K562 (cell line): ENCODE measurements around the gene IGDCC3. TPM values are rescaled to one million over a fixed set of nuclear protein-coding genes. Genes with fewer than 3 reads are reported as not detected.

Experiments
- ARID4B ChIP-seq: sonication (generic); formaldehyde crosslinking; IDR thresholded peaks from 2 replicates; pipeline ENCODE4 v1.8.0; 2022; ENCODE audit warnings: mild to moderate bottlenecking, missing genetic modification reagents
- DEAF1 ChIP-seq: fragments of 450-650 bp; formaldehyde crosslinking; IDR thresholded peaks from 2 replicates; pipeline ENCODE4 v1.4.0; 2020; ENCODE audit warnings: mild to moderate bottlenecking, moderate library complexity
- E2F3 ChIP-seq: fragments of 250-450 bp; sonication (Bioruptor Pico); IDR thresholded peaks from 2 replicates; pipeline ENCODE4 v1.4.0; 2020; ENCODE audit warnings: mild to moderate bottlenecking
- HDAC1 ChIP-seq, 2 experiments: fragments of 450-650 bp; IDR thresholded peaks; 2 replicates each; pipeline ENCODE4 v1.6.1; 2016 to 2017; ENCODE audit warnings: inconsistent platforms in 1 of 2, mild to moderate bottlenecking in 1 of 2, moderate library complexity in 1 of 2
- KAT7 ChIP-seq: sonication (generic); formaldehyde crosslinking; IDR thresholded peaks from 2 replicates; pipeline ENCODE4 v1.8.0; 2022; ENCODE audit warnings: missing genetic modification reagents, mild to moderate bottlenecking, borderline replicate concordance
- MCM3 ChIP-seq: fragments of 450-650 bp; IDR thresholded peaks from 2 replicates; pipeline ENCODE4 v1.6.1; 2016
- MITF ChIP-seq: IDR thresholded peaks from 2 replicates; pipeline ENCODE4 v1.6.1; 2014; ENCODE audit warnings: antibody characterized with exemption
- NFRKB ChIP-seq: fragments of 450-650 bp; IDR thresholded peaks from 2 replicates; pipeline ENCODE4 v1.6.1; 2016; ENCODE audit warnings: low read depth
- RBBP5 ChIP-seq: fragments of 200-600 bp; sonication (generic); IDR thresholded peaks from 2 replicates; pipeline ENCODE4 v1.6.1; 2012; ENCODE audit warnings: borderline replicate concordance, mild to moderate bottlenecking, low read length, control low read depth, inconsistent platforms; ENCODE audit not compliant: insufficient read depth, poor library complexity, severe bottlenecking
- ZBTB26 ChIP-seq: fragments of 450-650 bp; formaldehyde crosslinking; IDR thresholded peaks from 2 replicates; pipeline ENCODE4 v1.4.0; 2022; ENCODE audit warnings: missing genetic modification characterization
- ZNF280A ChIP-seq: fragments of 450-650 bp; IDR thresholded peaks from 2 replicates; pipeline ENCODE4 v1.6.1; 2018; ENCODE audit warnings: mild to moderate bottlenecking, low read depth; ENCODE audit not compliant: partially characterized antibody
- ZNF76 ChIP-seq: fragments of 250-450 bp; sonication (Bioruptor Pico); IDR thresholded peaks from 2 replicates; pipeline ENCODE4 v1.4.0; 2020; ENCODE audit warnings: mild to moderate bottlenecking, moderate library complexity, borderline replicate concordance
- polyA plus RNA-seq, 8 experiments: library from polyadenylated mRNA; depleted of rRNA in 4 of 8; stranded (reverse) in 5 of 8; unstranded in 3 of 8; fragments of >200 nt; fragmentation: Nextera tagmentation in 2 of 8; fragmentation: Illumina TruSeq in 1 of 8; extraction: Ambion mirVana in 2 of 8; extraction: Trizol in 1 of 8; gene quantifications; 2 replicates each; pipeline versions ENCODE4 v1.2.1 to v1.2.3, GENCODE V29; 2011 to 2014; ENCODE audit warnings: inconsistent platforms in 1 of 8, missing spikeins in 1 of 8
- total RNA-seq, 7 experiments: library from RNA; depleted of rRNA in 6 of 7; stranded (reverse); fragments of >200 nt in 6 of 7; fragmentation: Illumina TruSeq in 2 of 7; extraction: Trizol in 2 of 7; gene quantifications; 2 replicates each; pipeline versions ENCODE4 v1.2.1 to v1.2.3, GENCODE V29; 2011 to 2021; ENCODE audit warnings: low replicate concordance in 1 of 7

IGDCC3 gene
- total and polyA plus RNA-seq, 9 of the 15 experiments (the other 6 are each of a cell fraction or from before 2014, with no cell fraction given): not detected

GRCh38 chr15:65286069-65286703 is 91.6 kb downstream of the IGDCC3 start (continued):
- TF ChIP-seq ZBTB26 (0 out of 2 replicates have a peak, but pooled peaks have one; percentile 20), ZNF280A (no peak), MCM3 (no peak), ZNF76 (CRISPR knock-in tag) (no peak), HDAC1 (IDR thresholded peaks at IDR 0.05) (0 out of 4 replicates have a peak, but pooled peaks of 1 of the 2 experiments have one; percentile 26), ARID4B (peak; percentile 52; the same call in 1 of the 2 replicates), NFRKB (no peak), RBBP5 (peak; percentile 92), KAT7 (CRISPR knock-in tag) (no peak), MITF (no peak), DEAF1 (no peak), E2F3 (CRISPR knock-in tag) (no peak)
